ENCODE data around the gene GLOD4. TPM values are rescaled to one million over a fixed set of nuclear protein-coding genes. Genes with fewer than 3 reads are reported as not detected.

Gene GLOD4
- total RNA-seq, 1 donor from 2014 or later = 79.9 TPM

DNA sequence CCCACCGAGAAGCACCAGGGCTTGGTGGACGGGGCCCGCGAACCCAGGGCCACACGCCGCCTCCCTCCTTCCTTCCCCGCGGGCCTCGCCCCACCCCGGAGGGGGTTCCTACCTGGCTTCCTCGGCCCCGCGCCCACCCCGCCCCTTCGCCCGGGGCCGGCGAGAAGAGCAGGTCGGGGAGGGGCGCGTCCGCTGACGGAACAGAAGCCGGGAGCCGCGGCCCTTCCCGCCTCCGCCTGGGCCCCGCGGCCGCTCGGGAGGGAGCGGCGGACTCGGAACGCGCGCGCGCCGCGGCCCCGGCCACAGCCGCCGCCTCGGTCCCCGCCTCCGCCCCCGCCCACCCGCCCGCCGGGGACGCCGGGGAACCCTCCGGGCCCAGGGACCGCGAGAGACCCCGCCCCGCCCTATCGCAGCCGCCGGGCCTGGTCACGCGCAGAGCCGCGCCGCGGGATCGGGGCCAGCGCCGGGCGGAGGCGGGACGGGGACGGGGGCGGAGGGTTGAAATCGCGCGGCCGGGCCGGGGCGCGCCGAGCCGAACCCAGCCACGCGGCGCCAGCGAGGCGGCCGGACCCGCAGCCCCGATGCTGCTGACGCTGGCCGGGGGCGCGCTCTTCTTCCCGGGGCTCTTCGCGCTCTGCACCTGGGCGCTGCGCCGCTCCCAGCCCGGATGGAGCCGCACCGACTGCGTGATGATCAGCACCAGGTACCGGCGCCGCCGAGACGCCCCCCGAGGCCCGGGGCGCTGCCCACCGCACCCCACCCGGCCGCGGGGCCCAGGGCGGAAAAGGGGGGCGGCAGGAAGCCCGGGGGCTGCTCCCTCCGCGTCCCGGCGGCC is 49.8 kb downstream of the GLOD4 start, which contains the start of gene TLCD3A:
Gene TLCD3A, plus strand, starts transcription at position 530 of the 835 bp plus-strand sequence. Its CDS starts 52 bp downstream, at position 582.
- Mint-ChIP-seq H3K27ac (peak within 1 kb of the TSS; percentile 96), H3K9me3 (ENCODE audit: low read depth) (no peaks in the 10 kb centered on the region), H3K4me1 (ENCODE audit: low read depth) (peaks cover 16% of the 10 kb centered on the region), H3K4me3 (ENCODE audit: low read depth) (peak within 1 kb of the TSS; percentile 87), H3K27me3 (no peaks in the 10 kb centered on the region), H3K36me3 (ENCODE audit: insufficient read depth) (peaks cover 10% of the 10 kb centered on the region)
- DNase-seq (ENCODE audit: low spot score, unreplicated experiment) = peak; percentile 59
- TF ChIP-seq, protein P1, sequence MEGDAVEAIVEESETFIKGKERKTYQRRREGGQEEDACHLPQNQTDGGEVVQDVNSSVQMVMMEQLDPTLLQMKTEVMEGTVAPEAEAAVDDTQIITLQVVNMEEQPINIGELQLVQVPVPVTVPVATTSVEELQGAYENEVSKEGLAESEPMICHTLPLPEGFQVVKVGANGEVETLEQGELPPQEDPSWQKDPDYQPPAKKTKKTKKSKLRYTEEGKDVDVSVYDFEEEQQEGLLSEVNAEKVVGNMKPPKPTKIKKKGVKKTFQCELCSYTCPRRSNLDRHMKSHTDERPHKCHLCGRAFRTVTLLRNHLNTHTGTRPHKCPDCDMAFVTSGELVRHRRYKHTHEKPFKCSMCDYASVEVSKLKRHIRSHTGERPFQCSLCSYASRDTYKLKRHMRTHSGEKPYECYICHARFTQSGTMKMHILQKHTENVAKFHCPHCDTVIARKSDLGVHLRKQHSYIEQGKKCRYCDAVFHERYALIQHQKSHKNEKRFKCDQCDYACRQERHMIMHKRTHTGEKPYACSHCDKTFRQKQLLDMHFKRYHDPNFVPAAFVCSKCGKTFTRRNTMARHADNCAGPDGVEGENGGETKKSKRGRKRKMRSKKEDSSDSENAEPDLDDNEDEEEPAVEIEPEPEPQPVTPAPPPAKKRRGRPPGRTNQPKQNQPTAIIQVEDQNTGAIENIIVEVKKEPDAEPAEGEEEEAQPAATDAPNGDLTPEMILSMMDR (IDR thresholded peaks at IDR 0.05; ENCODE audit: unreplicated experiment) = no peak

DNA sequence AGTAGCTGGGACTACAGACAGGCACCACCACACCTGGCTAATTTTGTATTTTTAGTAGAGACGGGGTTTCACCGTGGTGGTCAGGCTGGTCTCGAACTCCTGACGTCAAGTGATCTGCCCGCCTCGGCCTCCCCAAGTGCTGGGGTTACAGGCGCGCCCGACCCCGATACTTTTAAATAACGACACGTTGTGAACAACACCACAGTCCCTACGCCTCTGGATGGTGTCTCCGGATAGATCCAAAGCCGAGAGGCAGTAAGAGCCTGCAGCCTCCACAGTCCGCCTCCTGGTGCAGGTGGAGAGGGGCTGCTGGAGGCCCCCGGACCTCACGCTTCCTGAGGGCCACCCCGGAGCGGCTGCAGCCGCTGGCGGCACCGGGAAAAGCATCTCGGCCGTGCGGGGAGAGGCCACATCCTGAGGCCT is 50.4 kb downstream of the GLOD4 start:
- no peak for DNase-seq (ENCODE audit: low spot score, unreplicated experiment)
- Mint-ChIP-seq H3K27me3 (no peaks in the 10 kb centered on the region), H3K9me3 (ENCODE audit: low read depth) (no peaks in the 10 kb centered on the region), H3K27ac (peak overlapping the region; percentile 92), H3K4me3 (ENCODE audit: low read depth) (peak overlapping the region; percentile 78), H3K36me3 (ENCODE audit: insufficient read depth) (peaks cover 10% of the 10 kb centered on the region), H3K4me1 (ENCODE audit: low read depth) (peaks cover 17% of the 10 kb centered on the region)
- TF ChIP-seq, protein P1 (IDR thresholded peaks at IDR 0.05; ENCODE audit: unreplicated experiment) = no peak

DNA sequence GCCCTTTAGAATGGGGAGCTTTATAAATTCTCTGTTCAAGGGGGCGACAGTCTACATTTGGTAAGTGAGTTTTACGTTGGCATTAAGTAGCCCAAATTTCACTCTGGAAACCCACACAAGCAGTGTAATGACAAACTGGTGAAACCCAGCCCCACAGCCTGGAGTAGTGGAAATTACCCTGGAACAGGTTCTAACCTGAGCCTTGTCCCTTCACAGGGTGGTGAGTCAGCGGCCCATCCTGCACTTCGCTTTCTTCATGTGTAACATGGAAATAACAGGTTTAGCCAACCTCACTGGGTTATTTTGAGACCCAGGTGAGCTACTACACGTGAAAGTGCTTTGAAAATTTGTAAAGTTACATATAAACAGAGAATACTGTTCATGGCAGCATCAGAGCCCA is 53.2 kb downstream of the GLOD4 start:
- no peak for DNase-seq (ENCODE audit: low spot score, unreplicated experiment)
- Mint-ChIP-seq H3K4me1 (ENCODE audit: low read depth) (peaks cover 20% of the 10 kb centered on the region), H3K27ac (no peak overlapping the region), H3K4me3 (ENCODE audit: low read depth) (no peak overlapping the region), H3K36me3 (ENCODE audit: insufficient read depth) (peaks cover 4% of the 10 kb centered on the region), H3K9me3 (ENCODE audit: low read depth) (no peaks in the 10 kb centered on the region), H3K27me3 (no peaks in the 10 kb centered on the region)
- TF ChIP-seq, protein P1 (IDR thresholded peaks at IDR 0.05; ENCODE audit: unreplicated experiment) = no peak

DNA sequence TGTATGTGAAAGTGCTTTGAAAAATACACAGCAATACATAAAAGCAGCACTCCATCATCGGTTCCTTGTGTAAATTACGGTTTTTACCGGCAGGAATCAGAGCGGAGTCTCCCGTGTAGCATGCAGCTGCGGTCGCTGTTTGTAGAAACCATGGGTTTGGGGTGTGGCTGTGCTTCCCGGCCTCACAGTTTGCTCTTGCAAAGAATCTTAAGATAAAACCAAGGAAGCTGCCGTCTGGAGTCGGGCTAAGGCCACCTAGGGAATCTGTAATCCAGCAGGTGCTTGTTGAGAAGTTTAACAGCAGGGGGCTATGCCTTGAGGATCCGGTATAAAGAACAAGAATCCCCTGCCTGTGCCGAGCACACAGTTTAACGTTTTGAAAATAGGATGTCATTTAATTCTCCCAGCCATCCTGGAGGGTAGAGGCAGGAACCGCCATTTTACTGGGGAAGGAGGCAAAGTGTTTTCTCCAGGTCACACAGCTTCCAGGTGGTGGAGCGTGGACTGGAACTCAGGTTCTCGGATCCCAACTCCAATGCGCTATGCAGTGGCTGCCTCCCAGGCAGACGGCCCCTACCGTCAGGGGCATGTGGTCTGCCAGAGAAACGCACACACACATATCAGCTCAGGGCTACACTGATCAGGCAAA is 55.7 kb downstream of the GLOD4 start:
- Mint-ChIP-seq H3K27ac (peak overlapping the region; percentile 73), H3K36me3 (ENCODE audit: insufficient read depth) (peaks cover 3% of the 10 kb centered on the region), H3K9me3 (ENCODE audit: low read depth) (no peaks in the 10 kb centered on the region), H3K4me3 (ENCODE audit: low read depth) (peak overlapping the region; percentile 9), H3K27me3 (no peaks in the 10 kb centered on the region), H3K4me1 (ENCODE audit: low read depth) (peaks cover 10% of the 10 kb centered on the region)
- DNase-seq (ENCODE audit: low spot score, unreplicated experiment) = no peak
- TF ChIP-seq, protein P1 (IDR thresholded peaks at IDR 0.05; ENCODE audit: unreplicated experiment) = no peak

DNA sequence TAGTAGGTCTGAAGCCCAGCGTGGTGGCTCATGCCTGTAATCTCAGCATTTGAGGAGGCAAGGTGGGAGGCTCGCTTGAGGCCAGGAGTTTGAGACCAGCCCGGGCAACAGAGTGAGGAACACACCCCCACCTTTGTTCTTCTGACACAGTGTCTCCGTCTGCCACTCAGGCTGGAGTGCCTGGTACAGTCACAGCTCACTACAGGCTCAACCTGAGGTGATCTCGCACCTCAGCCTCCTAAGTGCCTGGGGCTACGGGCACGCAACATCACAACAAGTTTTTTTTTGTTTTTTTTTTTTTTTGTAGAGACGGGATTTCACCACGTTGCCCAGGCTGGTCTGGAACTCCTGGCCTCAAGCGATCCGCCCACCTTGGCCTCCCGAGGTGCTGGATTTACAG is 56.3 kb downstream of the GLOD4 start:
- no peak overlapping the region for H3K27ac Mint-ChIP-seq
- H3K36me3 Mint-ChIP-seq (ENCODE audit: insufficient read depth) = peaks cover 3% of the 10 kb centered on the region
- DNase-seq (ENCODE audit: low spot score, unreplicated experiment) = no peak
- H3K4me3 Mint-ChIP-seq (ENCODE audit: low read depth) = no peak overlapping the region
- peaks cover 6% of the 10 kb centered on the region for H3K4me1 Mint-ChIP-seq (ENCODE audit: low read depth)
- H3K9me3 Mint-ChIP-seq (ENCODE audit: low read depth) = no peaks in the 10 kb centered on the region
- no peaks in the 10 kb centered on the region for H3K27me3 Mint-ChIP-seq
- TF ChIP-seq, protein P1 (IDR thresholded peaks at IDR 0.05; ENCODE audit: unreplicated experiment) = no peak
